Brain microvascular endothelial cell (primary cell): ENCODE results near the gene SP8.

ENCODE experiments used
- DNase-seq: peaks from one replicate; pipeline ENCODE4 v3.0.0-alpha.2; 2020
- H3K27ac ChIP-seq: fragments of 250-450 bp; sonication (Bioruptor Pico); 2 replicates; pipeline ENCODE4 v1.5.1; 2020; ENCODE audit warnings: mild to moderate bottlenecking, moderate library complexity
- H3K27me3 ChIP-seq: fragments of 250-450 bp; sonication (Bioruptor Pico); replicated peaks from 2 replicates; pipeline ENCODE4 v1.5.1; 2020; ENCODE audit warnings: mild to moderate bottlenecking
- H3K36me3 ChIP-seq: fragments of 250-450 bp; sonication (Bioruptor Pico); replicated peaks from 2 replicates; pipeline ENCODE4 v1.5.1; 2020; ENCODE audit warnings: mild to moderate bottlenecking
- H3K4me3 ChIP-seq: 2 replicates; pipeline ENCODE4 v1.5.1; 2011; ENCODE audit warnings: low read depth, mild to moderate bottlenecking, control low read depth, low read length, moderate library complexity
- CTCF ChIP-seq: IDR thresholded peaks from 2 replicates; pipeline ENCODE4 v1.5.1; 2011; ENCODE audit warnings: low read depth, mild to moderate bottlenecking, moderate library complexity, low read length, control low read depth, inconsistent platforms; ENCODE audit errors: missing control alignments
- in situ Hi-C: cut with HindIII; loops from 2 replicates; pipeline ENCODE4 v1.10.0; 2017; ENCODE audit warnings: low sequenced_read_pairs, low pct_ligation_motif_present

Gene SP8

GRCh38 chr7:20793248-20793647 is 6.6 kb upstream of the SP8 start:
- Histone ChIP-seq H3K27me3 (peaks cover 86% of the 10 kb centered on the region), H3K4me3 (no peak overlapping the region), H3K27ac (no peak overlapping the region), H3K36me3 (no peaks in the 10 kb centered on the region)
- TF ChIP-seq CTCF = no peak
- in situ Hi-C loops = no loop called here
- DNase-seq = no peak

- Histone ChIP-seq H3K27me3 (peaks cover 83% of the 10 kb centered on the region), H3K4me3 (no peak overlapping the region), H3K27ac (no peak overlapping the region), H3K36me3 (no peaks in the 10 kb centered on the region)
- no peak for TF ChIP-seq CTCF
- in situ Hi-C loops = no loop called here
- DNase-seq = no peak
Observed at GRCh38 chr7:20791538-20792434, 5.1 kb upstream of the SP8 start.

- no peak for TF ChIP-seq CTCF
- Histone ChIP-seq H3K27ac (no peak overlapping the region), H3K36me3 (no peaks in the 10 kb centered on the region), H3K27me3 (peaks cover 87% of the 10 kb centered on the region), H3K4me3 (no peak overlapping the region)
- DNase-seq = no peak
- in situ Hi-C loops = no loop called here
Observed at GRCh38 chr7:20790375-20790774, 3.7 kb upstream of the SP8 start.

GRCh38 chr7:20788420-20788990 is 1.8 kb upstream of the SP8 start:
- no peak for DNase-seq
- Histone ChIP-seq H3K27ac (no peak overlapping the region), H3K36me3 (no peaks in the 10 kb centered on the region), H3K27me3 (peaks cover 86% of the 10 kb centered on the region), H3K4me3 (no peak overlapping the region)
- no peak for TF ChIP-seq CTCF
- in situ Hi-C loops = no loop called here

- Histone ChIP-seq H3K27ac (no peak overlapping the region), H3K36me3 (no peaks in the 10 kb centered on the region), H3K27me3 (peaks cover 81% of the 10 kb centered on the region), H3K4me3 (no peak overlapping the region)
- no peak for TF ChIP-seq CTCF
- in situ Hi-C loops = no loop called here
- DNase-seq = no peak
Observed at GRCh38 chr7:20787660-20788419, 1.2 kb upstream of the SP8 start.
